ENCODE results near the gene CASP5. TPM values are rescaled to one million over a fixed set of nuclear protein-coding genes. Genes with fewer than 3 reads are reported as not detected.

CASP5 gene
- total RNA-seq, 1 experiment from 2014 or later: not detected

DNA sequence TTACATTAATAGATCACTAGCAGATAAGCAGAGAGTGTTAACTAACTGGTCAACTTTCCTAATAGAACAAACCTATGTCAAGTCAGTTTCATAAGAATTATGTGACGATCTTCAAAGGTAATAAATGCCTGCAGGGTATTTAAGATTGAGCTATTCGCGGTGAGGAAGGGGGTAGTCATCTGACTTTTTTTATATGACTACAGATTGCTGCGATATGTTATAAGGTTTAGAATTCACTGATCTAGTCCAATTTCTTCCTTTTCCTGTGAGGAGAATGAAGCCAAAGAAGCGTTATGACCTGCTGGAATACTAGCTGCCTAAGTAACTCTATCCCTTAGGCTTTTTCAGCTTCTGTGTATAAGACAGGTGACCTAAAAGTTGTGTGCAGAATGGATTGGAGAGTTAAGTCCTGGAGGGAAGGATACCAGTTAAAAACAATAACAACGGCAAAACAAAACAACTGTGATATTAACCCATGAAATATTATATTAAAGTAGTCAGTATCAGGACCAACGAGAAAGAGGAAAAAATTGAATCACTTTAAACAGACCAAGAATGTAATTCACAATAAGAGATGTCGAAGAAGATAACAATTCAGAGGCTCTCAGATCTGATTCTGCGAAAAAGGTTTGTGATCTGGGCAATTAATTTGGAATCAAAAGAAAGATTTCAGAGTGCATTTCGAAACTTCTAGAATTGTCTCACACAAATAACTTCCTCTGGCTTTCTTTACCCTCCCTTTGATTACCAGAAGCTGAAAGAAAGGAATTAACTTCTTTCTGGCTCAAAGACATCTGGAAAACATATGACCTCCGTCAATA, 55.2 kb downstream of the CASP5 start:
- Histone ChIP-seq H4K20me1 (ENCODE audit: insufficient read depth) (no peaks in the 10 kb centered on the region), H3K9me3 (ENCODE audit: insufficient read depth, low read depth) (peaks cover 18% of the 10 kb centered on the region; the same call in 1 of the 2 replicates), H2AFZ (peak overlapping the region; percentile 83), H3K9me2 (ENCODE audit: insufficient read depth) (no peaks in the 10 kb centered on the region), H3K4me2 (peak overlapping the region; percentile 84), H3K27me3 (ENCODE audit: insufficient read depth, low read depth) (no peaks in the 10 kb centered on the region), H3K4me1 (replicated peaks; ENCODE audit: insufficient read depth) (peaks cover 30% of the 10 kb centered on the region), H3K4me3 (peak overlapping the region; percentile 65), H3K27ac (peak overlapping the region; percentile 93), H3F3A (ENCODE audit: insufficient read depth, low read depth) (peaks cover 19% of the 10 kb centered on the region), H3K36me3 (ENCODE audit: low read depth) (peaks cover 34% of the 10 kb centered on the region), H3K79me2 (ENCODE audit: low read depth) (peaks cover 38% of the 10 kb centered on the region)
- BruUV-seq (replicated peaks): TSS peak; percentile 47
- TF ChIP-seq EZH2 (IDR thresholded peaks at IDR 0.05; ENCODE audit: low read depth): no peak
- TF ChIP-seq, protein P1, sequence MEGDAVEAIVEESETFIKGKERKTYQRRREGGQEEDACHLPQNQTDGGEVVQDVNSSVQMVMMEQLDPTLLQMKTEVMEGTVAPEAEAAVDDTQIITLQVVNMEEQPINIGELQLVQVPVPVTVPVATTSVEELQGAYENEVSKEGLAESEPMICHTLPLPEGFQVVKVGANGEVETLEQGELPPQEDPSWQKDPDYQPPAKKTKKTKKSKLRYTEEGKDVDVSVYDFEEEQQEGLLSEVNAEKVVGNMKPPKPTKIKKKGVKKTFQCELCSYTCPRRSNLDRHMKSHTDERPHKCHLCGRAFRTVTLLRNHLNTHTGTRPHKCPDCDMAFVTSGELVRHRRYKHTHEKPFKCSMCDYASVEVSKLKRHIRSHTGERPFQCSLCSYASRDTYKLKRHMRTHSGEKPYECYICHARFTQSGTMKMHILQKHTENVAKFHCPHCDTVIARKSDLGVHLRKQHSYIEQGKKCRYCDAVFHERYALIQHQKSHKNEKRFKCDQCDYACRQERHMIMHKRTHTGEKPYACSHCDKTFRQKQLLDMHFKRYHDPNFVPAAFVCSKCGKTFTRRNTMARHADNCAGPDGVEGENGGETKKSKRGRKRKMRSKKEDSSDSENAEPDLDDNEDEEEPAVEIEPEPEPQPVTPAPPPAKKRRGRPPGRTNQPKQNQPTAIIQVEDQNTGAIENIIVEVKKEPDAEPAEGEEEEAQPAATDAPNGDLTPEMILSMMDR (conservative IDR thresholded peaks at IDR 0.05): no peak
- CTCF ChIA-PET: interaction anchor here (0.7 kb wide), 1 partner anchor 804 kb away, joined by 3 read pairs; the partner anchor contains the start of gene PDGFD
- intact Hi-C loops (cut with micrococcal nuclease; ENCODE audit: unreplicated experiment): loop anchor here (1.0 to 10.0 kb wide), 4 partner anchors 80 to 1443 kb away; no protein-coding TSS in a partner anchor
- peak in 1 of 2 experiments; percentile 81 for DNase-seq
- POLR2A ChIA-PET (ENCODE audit: unreplicated experiment): interaction anchor here (0.7 to 0.9 kb wide), 6 partner anchors 9 to 1195 kb away, joined by 5 to 10 read pairs (median 9); no protein-coding TSS in a partner anchor

DNA sequence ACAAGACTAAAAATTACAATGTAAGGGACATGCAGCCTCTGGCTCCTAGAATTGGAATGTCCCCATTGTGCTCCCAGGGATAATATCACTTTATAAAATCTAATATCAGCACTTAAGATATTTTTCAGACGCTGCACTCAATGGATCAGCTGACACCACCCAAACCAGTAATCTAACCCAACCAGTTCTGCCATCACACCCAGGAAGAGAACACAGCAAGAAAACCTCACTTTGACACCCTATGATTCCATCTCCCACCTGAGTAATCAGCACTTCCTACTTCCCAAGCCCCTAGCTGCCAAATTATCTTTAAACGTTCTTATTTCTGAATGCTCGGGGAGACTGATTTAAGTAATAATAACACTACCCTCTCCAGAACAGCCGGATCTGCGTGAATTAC, 57.2 kb downstream of the CASP5 start:
- H3K4me2 ChIP-seq: peak overlapping the region; percentile 84

GRCh38 chr11:104964247-104964646, 58.7 kb downstream of the CASP5 start:
- Histone ChIP-seq H2AFZ (no peak overlapping the region), H3K9me2 (ENCODE audit: insufficient read depth) (no peaks in the 10 kb centered on the region), H3K4me1 (replicated peaks; ENCODE audit: insufficient read depth) (peaks cover 29% of the 10 kb centered on the region), H3K27ac (no peak overlapping the region), H3F3A (ENCODE audit: insufficient read depth, low read depth) (peaks cover 19% of the 10 kb centered on the region), H3K27me3 (ENCODE audit: insufficient read depth, low read depth) (no peaks in the 10 kb centered on the region), H3K4me3 (no peak overlapping the region), H3K36me3 (ENCODE audit: low read depth) (peaks cover 50% of the 10 kb centered on the region), H3K79me2 (ENCODE audit: low read depth) (peaks cover 38% of the 10 kb centered on the region), H3K4me2 (no peak overlapping the region), H4K20me1 (ENCODE audit: insufficient read depth) (no peaks in the 10 kb centered on the region), H3K9me3 (ENCODE audit: insufficient read depth, low read depth) (peaks cover 15% of the 10 kb centered on the region; the same call in 1 of the 2 replicates)
- ChIA-PET POLR2A (ENCODE audit: unreplicated experiment) (no interaction called here), CTCF (no interaction called here)
- TF ChIP-seq EZH2 (IDR thresholded peaks at IDR 0.05; ENCODE audit: low read depth): no peak
- TF ChIP-seq, protein P1 (conservative IDR thresholded peaks at IDR 0.05): no peak
- BruUV-seq (replicated peaks): no TSS peak
- DNase-seq: no peak
- intact Hi-C loops (cut with micrococcal nuclease; ENCODE audit: unreplicated experiment): loop anchor here (10.0 kb wide), 1 partner anchor 1439 kb away; no protein-coding TSS in a partner anchor

More for the DNA sequence above, 57.2 kb downstream of the CASP5 start:
- CTCF ChIA-PET: no interaction called here
- TF ChIP-seq, protein P1 (conservative IDR thresholded peaks at IDR 0.05): no peak
- no peak for TF ChIP-seq EZH2 (IDR thresholded peaks at IDR 0.05; ENCODE audit: low read depth)
- H3K27ac ChIP-seq: no peak overlapping the region
- H3F3A ChIP-seq (ENCODE audit: insufficient read depth, low read depth): peaks cover 19% of the 10 kb centered on the region
- peaks cover 30% of the 10 kb centered on the region for H3K4me1 ChIP-seq (replicated peaks; ENCODE audit: insufficient read depth)
- H3K79me2 ChIP-seq (ENCODE audit: low read depth): peaks cover 38% of the 10 kb centered on the region
- intact Hi-C loops (cut with micrococcal nuclease; ENCODE audit: unreplicated experiment): loop anchor here (5.0 to 10.0 kb wide), 2 partner anchors 188 to 1441 kb away; no protein-coding TSS in a partner anchor
- H3K9me2 ChIP-seq (ENCODE audit: insufficient read depth): no peaks in the 10 kb centered on the region
- H4K20me1 ChIP-seq (ENCODE audit: insufficient read depth): no peaks in the 10 kb centered on the region
- peak overlapping the region; percentile 65; the same call in 1 of the 2 replicates for H3K4me3 ChIP-seq
- no TSS peak for BruUV-seq (replicated peaks)
- peak; percentile 14 to 57 for DNase-seq
- H3K9me3 ChIP-seq (ENCODE audit: insufficient read depth, low read depth): peaks cover 15% of the 10 kb centered on the region; the same call in 1 of the 2 replicates
- H2AFZ ChIP-seq: no peak overlapping the region
- peaks cover 50% of the 10 kb centered on the region for H3K36me3 ChIP-seq (ENCODE audit: low read depth)
- H3K27me3 ChIP-seq (ENCODE audit: insufficient read depth, low read depth): no peaks in the 10 kb centered on the region
- POLR2A ChIA-PET (ENCODE audit: unreplicated experiment): no interaction called here
